ENCODE results near the gene PDCD4. TPM values are rescaled to one million over a fixed set of nuclear protein-coding genes. Genes with fewer than 3 reads are reported as not detected.

PDCD4 gene
- 90.3 TPM for total RNA-seq

GRCh38 chr10:110871298-110872084, at the start of gene PDCD4:
TSS of gene PDCD4 (plus strand) at chr10:110871928. CDS start at chr10:110876028, 4,100 bp downstream.
- Histone ChIP-seq H3K27me3 (ENCODE audit: control insufficient read depth in 3 of 3, insufficient read depth in 3 of 3, low read length in 3 of 3) (no peaks in the 10 kb centered on the region), H3K4me1 (ENCODE audit: control insufficient read depth in 3 of 3, insufficient read depth in 3 of 3, low read length in 3 of 3) (peaks cover 7 to 17% (median 14%) of the 10 kb centered on the region in 3 donors), H3K9me3 (ENCODE audit: control insufficient read depth in 3 of 3, low read length in 3 of 3) (no peaks in the 10 kb centered on the region), H3K4me3 (ENCODE audit: low read length in 3 of 3) (peak within 1 kb of the TSS; percentile 76 to 89 (median 83)), H3K9ac (ENCODE audit: low read depth in 1 of 3, low read length in 3 of 3) (peak within 1 kb of the TSS; percentile 71 to 88 (median 74)), H3K36me3 (ENCODE audit: control insufficient read depth in 3 of 3, insufficient read depth in 3 of 3, low read length in 3 of 3) (peaks cover 0 to 3% (median 0%) of the 10 kb centered on the region in 3 donors), H3K27ac (ENCODE audit: low read depth, low read length) (peak within 1 kb of the TSS; percentile 88)

GRCh38 chr10:110822035-110822711, 49.6 kb upstream of the PDCD4 start:
- H3K9me3 ChIP-seq (ENCODE audit: control insufficient read depth in 3 of 3, low read length in 3 of 3) = no peaks in the 10 kb centered on the region
- H3K9ac ChIP-seq (ENCODE audit: low read depth in 1 of 3, low read length in 3 of 3) = peak overlapping the region; percentile 48 to 74 (median 60)
- H3K4me1 ChIP-seq (ENCODE audit: control insufficient read depth in 3 of 3, insufficient read depth in 3 of 3, low read length in 3 of 3) = peaks cover 58 to 76% (median 68%) of the 10 kb centered on the region in 3 donors
- no peaks in the 10 kb centered on the region for H3K27me3 ChIP-seq (ENCODE audit: control insufficient read depth in 3 of 3, insufficient read depth in 3 of 3, low read length in 3 of 3)
- peak overlapping the region; percentile 94 for H3K27ac ChIP-seq (ENCODE audit: low read depth, low read length)
- H3K4me3 ChIP-seq (ENCODE audit: low read length in 3 of 3) = peak overlapping the region; percentile 54 to 67 (median 60)
- H3K36me3 ChIP-seq (ENCODE audit: control insufficient read depth in 3 of 3, insufficient read depth in 3 of 3, low read length in 3 of 3) = peaks cover 0 to 2% (median 0%) of the 10 kb centered on the region in 3 donors

GRCh38 chr10:110822712-110823311, 48.9 kb upstream of the PDCD4 start:
- Histone ChIP-seq H3K9ac (ENCODE audit: low read depth in 1 of 3, low read length in 3 of 3) (peak overlapping the region; percentile 48 to 74 (median 60)), H3K4me1 (ENCODE audit: control insufficient read depth in 3 of 3, insufficient read depth in 3 of 3, low read length in 3 of 3) (peaks cover 60 to 76% (median 71%) of the 10 kb centered on the region in 3 donors), H3K36me3 (ENCODE audit: control insufficient read depth in 3 of 3, insufficient read depth in 3 of 3, low read length in 3 of 3) (peaks cover 0 to 2% (median 0%) of the 10 kb centered on the region in 3 donors), H3K9me3 (ENCODE audit: control insufficient read depth in 3 of 3, low read length in 3 of 3) (no peaks in the 10 kb centered on the region), H3K27me3 (ENCODE audit: control insufficient read depth in 3 of 3, insufficient read depth in 3 of 3, low read length in 3 of 3) (no peaks in the 10 kb centered on the region), H3K27ac (ENCODE audit: low read depth, low read length) (peak overlapping the region; percentile 94), H3K4me3 (ENCODE audit: low read length in 3 of 3) (peak overlapping the region; percentile 8 to 60 (median 46))

- no peak overlapping the region for H3K4me3 ChIP-seq (ENCODE audit: low read length in 3 of 3)
- H3K9me3 ChIP-seq (ENCODE audit: control insufficient read depth in 3 of 3, low read length in 3 of 3) = no peaks in the 10 kb centered on the region
- H3K36me3 ChIP-seq (ENCODE audit: control insufficient read depth in 3 of 3, insufficient read depth in 3 of 3, low read length in 3 of 3) = peaks cover 0 to 2% (median 0%) of the 10 kb centered on the region in 3 donors
- H3K4me1 ChIP-seq (ENCODE audit: control insufficient read depth in 3 of 3, insufficient read depth in 3 of 3, low read length in 3 of 3) = peaks cover 58 to 74% (median 68%) of the 10 kb centered on the region in 3 donors
- peak overlapping the region; percentile 94 for H3K27ac ChIP-seq (ENCODE audit: low read depth, low read length)
- peak overlapping the region in 2 of 3 donors; percentile 28 to 35 for H3K9ac ChIP-seq (ENCODE audit: low read depth in 1 of 3, low read length in 3 of 3)
- H3K27me3 ChIP-seq (ENCODE audit: control insufficient read depth in 3 of 3, insufficient read depth in 3 of 3, low read length in 3 of 3) = no peaks in the 10 kb centered on the region
Measured at GRCh38 chr10:110824152-110824441, 47.6 kb upstream of the PDCD4 start.

GRCh38 chr10:110824660-110825059, 47.1 kb upstream of the PDCD4 start:
- Histone ChIP-seq H3K9ac (ENCODE audit: low read depth in 1 of 3, low read length in 3 of 3) (peak overlapping the region in 1 of 3 donors; percentile 0), H3K9me3 (ENCODE audit: control insufficient read depth in 3 of 3, low read length in 3 of 3) (no peaks in the 10 kb centered on the region), H3K27ac (ENCODE audit: low read depth, low read length) (peak overlapping the region; percentile 94), H3K36me3 (ENCODE audit: control insufficient read depth in 3 of 3, insufficient read depth in 3 of 3, low read length in 3 of 3) (peaks cover 0 to 2% (median 2%) of the 10 kb centered on the region in 3 donors), H3K4me1 (ENCODE audit: control insufficient read depth in 3 of 3, insufficient read depth in 3 of 3, low read length in 3 of 3) (peaks cover 57 to 68% (median 62%) of the 10 kb centered on the region in 3 donors), H3K4me3 (ENCODE audit: low read length in 3 of 3) (no peak overlapping the region), H3K27me3 (ENCODE audit: control insufficient read depth in 3 of 3, insufficient read depth in 3 of 3, low read length in 3 of 3) (no peaks in the 10 kb centered on the region)

- no peak overlapping the region for H3K9ac ChIP-seq (ENCODE audit: low read depth in 1 of 3, low read length in 3 of 3)
- H3K27ac ChIP-seq (ENCODE audit: low read depth, low read length) = no peak overlapping the region
- H3K4me3 ChIP-seq (ENCODE audit: low read length in 3 of 3) = no peak overlapping the region
- peaks cover 49 to 60% (median 54%) of the 10 kb centered on the region in 3 donors for H3K4me1 ChIP-seq (ENCODE audit: control insufficient read depth in 3 of 3, insufficient read depth in 3 of 3, low read length in 3 of 3)
- H3K36me3 ChIP-seq (ENCODE audit: control insufficient read depth in 3 of 3, insufficient read depth in 3 of 3, low read length in 3 of 3) = peaks cover under 1 to 7% (median 6%) of the 10 kb centered on the region in 3 donors
- no peaks in the 10 kb centered on the region for H3K9me3 ChIP-seq (ENCODE audit: control insufficient read depth in 3 of 3, low read length in 3 of 3)
- H3K27me3 ChIP-seq (ENCODE audit: control insufficient read depth in 3 of 3, insufficient read depth in 3 of 3, low read length in 3 of 3) = no peaks in the 10 kb centered on the region
Measured at GRCh38 chr10:110825508-110825907, 46.2 kb upstream of the PDCD4 start.

GRCh38 chr10:110827410-110827809, 44.3 kb upstream of the PDCD4 start:
- Histone ChIP-seq H3K36me3 (ENCODE audit: control insufficient read depth in 3 of 3, insufficient read depth in 3 of 3, low read length in 3 of 3) (peaks cover 9 to 16% (median 15%) of the 10 kb centered on the region in 3 donors), H3K9ac (ENCODE audit: low read depth in 1 of 3, low read length in 3 of 3) (peak overlapping the region in 1 of 3 donors; percentile 42), H3K27ac (ENCODE audit: low read depth, low read length) (peak overlapping the region; percentile 42), H3K4me1 (ENCODE audit: control insufficient read depth in 3 of 3, insufficient read depth in 3 of 3, low read length in 3 of 3) (peaks cover 34 to 41% (median 37%) of the 10 kb centered on the region in 3 donors), H3K4me3 (ENCODE audit: low read length in 3 of 3) (no peak overlapping the region), H3K9me3 (ENCODE audit: control insufficient read depth in 3 of 3, low read length in 3 of 3) (no peaks in the 10 kb centered on the region), H3K27me3 (ENCODE audit: control insufficient read depth in 3 of 3, insufficient read depth in 3 of 3, low read length in 3 of 3) (no peaks in the 10 kb centered on the region)

- Histone ChIP-seq H3K36me3 (ENCODE audit: control insufficient read depth in 3 of 3, insufficient read depth in 3 of 3, low read length in 3 of 3) (peaks cover 9 to 16% (median 15%) of the 10 kb centered on the region in 3 donors), H3K4me1 (ENCODE audit: control insufficient read depth in 3 of 3, insufficient read depth in 3 of 3, low read length in 3 of 3) (peaks cover 32 to 40% (median 32%) of the 10 kb centered on the region in 3 donors), H3K27me3 (ENCODE audit: control insufficient read depth in 3 of 3, insufficient read depth in 3 of 3, low read length in 3 of 3) (no peaks in the 10 kb centered on the region), H3K27ac (ENCODE audit: low read depth, low read length) (peak overlapping the region; percentile 42), H3K9ac (ENCODE audit: low read depth in 1 of 3, low read length in 3 of 3) (peak overlapping the region in 2 of 3 donors; percentile 4 to 42), H3K9me3 (ENCODE audit: control insufficient read depth in 3 of 3, low read length in 3 of 3) (no peaks in the 10 kb centered on the region), H3K4me3 (ENCODE audit: low read length in 3 of 3) (no peak overlapping the region)
Measured at GRCh38 chr10:110827875-110828274, 43.9 kb upstream of the PDCD4 start.

GRCh38 chr10:110828525-110828924, 43.2 kb upstream of the PDCD4 start:
- H3K27ac ChIP-seq (ENCODE audit: low read depth, low read length) = peak overlapping the region; percentile 42
- H3K9ac ChIP-seq (ENCODE audit: low read depth in 1 of 3, low read length in 3 of 3) = no peak overlapping the region
- no peak overlapping the region for H3K4me3 ChIP-seq (ENCODE audit: low read length in 3 of 3)
- H3K36me3 ChIP-seq (ENCODE audit: control insufficient read depth in 3 of 3, insufficient read depth in 3 of 3, low read length in 3 of 3) = peaks cover 9 to 16% (median 15%) of the 10 kb centered on the region in 3 donors
- H3K27me3 ChIP-seq (ENCODE audit: control insufficient read depth in 3 of 3, insufficient read depth in 3 of 3, low read length in 3 of 3) = no peaks in the 10 kb centered on the region
- no peaks in the 10 kb centered on the region for H3K9me3 ChIP-seq (ENCODE audit: control insufficient read depth in 3 of 3, low read length in 3 of 3)
- peaks cover 27 to 37% (median 31%) of the 10 kb centered on the region in 3 donors for H3K4me1 ChIP-seq (ENCODE audit: control insufficient read depth in 3 of 3, insufficient read depth in 3 of 3, low read length in 3 of 3)

All from skeletal muscle tissue (tissue), 4 donors.